ENCODE results near the gene IQCK.

The IQCK gene

DNA sequence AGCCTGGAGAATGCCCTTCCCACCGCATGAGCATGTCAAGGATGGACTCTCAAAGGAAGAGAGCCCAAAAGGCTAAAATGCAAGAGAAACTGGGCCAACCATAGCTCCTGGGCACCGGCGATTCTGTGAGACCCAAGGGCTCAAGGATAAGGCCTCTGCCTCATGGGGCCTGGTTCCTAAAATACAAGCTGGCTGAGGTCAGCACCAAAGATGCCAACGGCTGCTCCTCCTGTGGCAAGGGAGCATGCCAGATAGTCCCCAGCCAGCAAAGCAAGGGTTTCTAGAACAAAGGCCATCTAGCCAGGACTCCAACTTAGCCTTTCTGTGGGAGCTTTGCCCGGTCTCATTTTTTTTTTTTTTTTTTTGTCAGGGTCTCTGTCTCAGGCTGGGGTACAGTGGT, 146.5 kb downstream of the IQCK start:
- no peak overlapping the region for H3K4me2 ChIP-seq (ENCODE audit: low read length)
- H3K27ac ChIP-seq (ENCODE audit: low read depth, low read length): no peak overlapping the region
- H3K9me2 ChIP-seq (replicated peaks; ENCODE audit: control insufficient read depth, low read length): no peaks in the 10 kb centered on the region
- H3F3A ChIP-seq (ENCODE audit: control insufficient read depth, insufficient read depth): no peaks in the 10 kb centered on the region
- TF ChIP-seq, protein P1, sequence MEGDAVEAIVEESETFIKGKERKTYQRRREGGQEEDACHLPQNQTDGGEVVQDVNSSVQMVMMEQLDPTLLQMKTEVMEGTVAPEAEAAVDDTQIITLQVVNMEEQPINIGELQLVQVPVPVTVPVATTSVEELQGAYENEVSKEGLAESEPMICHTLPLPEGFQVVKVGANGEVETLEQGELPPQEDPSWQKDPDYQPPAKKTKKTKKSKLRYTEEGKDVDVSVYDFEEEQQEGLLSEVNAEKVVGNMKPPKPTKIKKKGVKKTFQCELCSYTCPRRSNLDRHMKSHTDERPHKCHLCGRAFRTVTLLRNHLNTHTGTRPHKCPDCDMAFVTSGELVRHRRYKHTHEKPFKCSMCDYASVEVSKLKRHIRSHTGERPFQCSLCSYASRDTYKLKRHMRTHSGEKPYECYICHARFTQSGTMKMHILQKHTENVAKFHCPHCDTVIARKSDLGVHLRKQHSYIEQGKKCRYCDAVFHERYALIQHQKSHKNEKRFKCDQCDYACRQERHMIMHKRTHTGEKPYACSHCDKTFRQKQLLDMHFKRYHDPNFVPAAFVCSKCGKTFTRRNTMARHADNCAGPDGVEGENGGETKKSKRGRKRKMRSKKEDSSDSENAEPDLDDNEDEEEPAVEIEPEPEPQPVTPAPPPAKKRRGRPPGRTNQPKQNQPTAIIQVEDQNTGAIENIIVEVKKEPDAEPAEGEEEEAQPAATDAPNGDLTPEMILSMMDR (IDR thresholded peaks at IDR 0.05; ENCODE audit: low read depth, low read length, poor library complexity, severe bottlenecking): no peak
- TF ChIP-seq EZH2phosphoT487 (IDR thresholded peaks at IDR 0.05; ENCODE audit: borderline replicate concordance, low read length): no peak
- H3K9me3 ChIP-seq (ENCODE audit: control insufficient read depth, insufficient read depth, low read length): no peaks in the 10 kb centered on the region
- H3K4me3 ChIP-seq (ENCODE audit: low read length): no peak overlapping the region
- no peaks in the 10 kb centered on the region for H3K36me3 ChIP-seq (ENCODE audit: control insufficient read depth, low read length)
- H3K4me1 ChIP-seq (ENCODE audit: control insufficient read depth, low read length): no peaks in the 10 kb centered on the region
- no peaks in the 10 kb centered on the region for H4K20me1 ChIP-seq (ENCODE audit: control insufficient read depth, insufficient read depth, low read depth, low read length)
- no peaks in the 10 kb centered on the region for H3K79me2 ChIP-seq (ENCODE audit: control insufficient read depth, low read length)
- H3K27me3 ChIP-seq (ENCODE audit: control insufficient read depth, low read length): no peaks in the 10 kb centered on the region

DNA sequence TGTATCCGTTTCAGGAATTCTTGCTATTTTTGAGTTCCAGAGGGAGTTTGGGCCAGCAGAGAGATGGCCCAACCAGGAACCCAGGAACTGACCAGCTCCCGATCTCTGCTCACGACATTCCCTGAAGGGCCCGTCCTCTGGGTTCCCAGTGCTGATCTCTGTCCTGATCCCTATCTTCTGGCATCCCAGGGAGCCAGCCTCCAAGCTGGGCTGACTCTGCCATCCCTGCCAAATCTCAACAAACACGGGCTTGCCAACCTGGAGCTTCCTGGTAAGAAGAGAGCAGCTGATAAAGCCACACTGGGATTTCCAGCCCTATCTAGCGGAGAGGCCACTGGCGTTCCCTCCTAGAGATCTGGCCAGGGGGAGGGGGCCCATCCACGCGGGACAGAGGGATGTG, 150.3 kb downstream of the IQCK start:
- H3K27me3 ChIP-seq (ENCODE audit: control insufficient read depth, low read length): no peaks in the 10 kb centered on the region
- no peaks in the 10 kb centered on the region for H3K9me2 ChIP-seq (replicated peaks; ENCODE audit: control insufficient read depth, low read length)
- no peak overlapping the region for H3K27ac ChIP-seq (ENCODE audit: low read depth, low read length)
- no peaks in the 10 kb centered on the region for H3F3A ChIP-seq (ENCODE audit: control insufficient read depth, insufficient read depth)
- no peaks in the 10 kb centered on the region for H3K36me3 ChIP-seq (ENCODE audit: control insufficient read depth, low read length)
- no peaks in the 10 kb centered on the region for H4K20me1 ChIP-seq (ENCODE audit: control insufficient read depth, insufficient read depth, low read depth, low read length)
- no peaks in the 10 kb centered on the region for H3K79me2 ChIP-seq (ENCODE audit: control insufficient read depth, low read length)
- H3K4me3 ChIP-seq (ENCODE audit: low read length): no peak overlapping the region
- H3K4me2 ChIP-seq (ENCODE audit: low read length): no peak overlapping the region
- H3K9me3 ChIP-seq (ENCODE audit: control insufficient read depth, insufficient read depth, low read length): no peaks in the 10 kb centered on the region
- no peaks in the 10 kb centered on the region for H3K4me1 ChIP-seq (ENCODE audit: control insufficient read depth, low read length)
- TF ChIP-seq, protein P1 (IDR thresholded peaks at IDR 0.05; ENCODE audit: low read depth, low read length, poor library complexity, severe bottlenecking): no peak
- TF ChIP-seq EZH2phosphoT487 (IDR thresholded peaks at IDR 0.05; ENCODE audit: borderline replicate concordance, low read length): no peak

DNA sequence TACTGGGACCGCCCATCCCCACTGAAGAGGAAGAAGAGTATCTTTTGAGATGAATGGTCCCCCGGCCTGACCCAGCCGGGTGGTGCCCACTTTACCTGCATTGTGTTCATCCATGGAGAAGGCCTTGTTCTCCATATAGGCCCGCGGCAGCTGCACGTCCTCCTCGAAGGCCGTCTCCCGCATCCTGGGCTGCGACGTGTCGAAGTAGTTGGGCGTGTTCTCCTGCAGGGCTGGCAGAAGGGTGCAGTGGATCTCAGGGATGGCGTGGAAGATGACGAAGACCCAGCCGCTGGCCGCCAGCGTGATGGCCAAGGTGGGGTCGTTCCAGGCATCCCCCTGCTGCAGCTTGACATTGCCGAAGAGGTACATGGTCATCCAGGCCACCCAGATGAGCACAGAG, 153.7 kb downstream of the IQCK start:
- Histone ChIP-seq H3K27ac (ENCODE audit: low read depth, low read length) (no peak overlapping the region), H3K9me3 (ENCODE audit: control insufficient read depth, insufficient read depth, low read length) (no peaks in the 10 kb centered on the region), H3K79me2 (ENCODE audit: control insufficient read depth, low read length) (no peaks in the 10 kb centered on the region), H3K9me2 (replicated peaks; ENCODE audit: control insufficient read depth, low read length) (no peaks in the 10 kb centered on the region), H3K4me1 (ENCODE audit: control insufficient read depth, low read length) (no peaks in the 10 kb centered on the region), H3K4me2 (ENCODE audit: low read length) (no peak overlapping the region), H3K36me3 (ENCODE audit: control insufficient read depth, low read length) (no peaks in the 10 kb centered on the region), H3F3A (ENCODE audit: control insufficient read depth, insufficient read depth) (no peaks in the 10 kb centered on the region), H4K20me1 (ENCODE audit: control insufficient read depth, insufficient read depth, low read depth, low read length) (no peaks in the 10 kb centered on the region), H3K4me3 (ENCODE audit: low read length) (no peak overlapping the region), H3K27me3 (ENCODE audit: control insufficient read depth, low read length) (no peaks in the 10 kb centered on the region)
- TF ChIP-seq EZH2phosphoT487 (IDR thresholded peaks at IDR 0.05; ENCODE audit: borderline replicate concordance, low read length): no peak
- TF ChIP-seq, protein P1 (IDR thresholded peaks at IDR 0.05; ENCODE audit: low read depth, low read length, poor library complexity, severe bottlenecking): no peak

All from DOHH2 (cell line).